ENCODE results near the gene STOM. TPM values are rescaled to one million over a fixed set of nuclear protein-coding genes. Genes with fewer than 3 reads are reported as not detected.

Gene STOM
- total RNA-seq, 1 experiment from 2014 or later = 32.8 TPM

- Histone ChIP-seq H3K4me1 (peaks cover 38% of the 10 kb centered on the region), H3K36me3 (no peaks in the 10 kb centered on the region), H3K4me3 (no peak overlapping the region), H3K27ac (no peak overlapping the region), H3K9me3 (replicated peaks) (no peaks in the 10 kb centered on the region), H3K27me3 (no peaks in the 10 kb centered on the region)
- no peak for DNase-seq
Observed at GRCh38 chr9:121364077-121364476, 6.0 kb downstream of the STOM start.

GRCh38 chr9:121363622-121363961 is 6.5 kb downstream of the STOM start:
- DNase-seq = no peak
- no peaks in the 10 kb centered on the region for H3K9me3 ChIP-seq (replicated peaks)
- no peaks in the 10 kb centered on the region for H3K36me3 ChIP-seq
- no peak overlapping the region for H3K4me3 ChIP-seq
- no peak overlapping the region for H3K27ac ChIP-seq
- H3K4me1 ChIP-seq = peaks cover 38% of the 10 kb centered on the region
- H3K27me3 ChIP-seq = no peaks in the 10 kb centered on the region

GRCh38 chr9:121362813-121363621 is 7.0 kb downstream of the STOM start:
- Histone ChIP-seq H3K27me3 (no peaks in the 10 kb centered on the region), H3K36me3 (no peaks in the 10 kb centered on the region), H3K9me3 (replicated peaks) (no peaks in the 10 kb centered on the region), H3K4me1 (peaks cover 33% of the 10 kb centered on the region), H3K27ac (no peak overlapping the region), H3K4me3 (no peak overlapping the region)
- DNase-seq = no peak

GRCh38 chr9:121360601-121361374 is 9.3 kb downstream of the STOM start:
- DNase-seq = peak in 1 of 2 experiments; percentile 55
- Histone ChIP-seq H3K4me1 (peaks cover 28% of the 10 kb centered on the region), H3K4me3 (no peak overlapping the region)

GRCh38 chr9:121359351-121360294 is 10.4 kb downstream of the STOM start:
- Histone ChIP-seq H3K4me1 (peaks cover 28% of the 10 kb centered on the region), H3K4me3 (no peak overlapping the region), H3K27ac (no peak overlapping the region), H3K9me3 (replicated peaks) (no peaks in the 10 kb centered on the region), H3K36me3 (no peaks in the 10 kb centered on the region), H3K27me3 (no peaks in the 10 kb centered on the region)
- DNase-seq = peak in 1 of 2 experiments; percentile 56

More at GRCh38 chr9:121360601-121361374, 9.3 kb downstream of the STOM start:
- H3K9me3 ChIP-seq (replicated peaks) = no peaks in the 10 kb centered on the region
- H3K36me3 ChIP-seq = no peaks in the 10 kb centered on the region
- H3K27me3 ChIP-seq = no peaks in the 10 kb centered on the region
- H3K27ac ChIP-seq = no peak overlapping the region

GRCh38 chr9:121358751-121359150 is 11.3 kb downstream of the STOM start:
- Histone ChIP-seq H3K9me3 (replicated peaks) (no peaks in the 10 kb centered on the region), H3K36me3 (no peaks in the 10 kb centered on the region), H3K4me3 (no peak overlapping the region), H3K4me1 (peaks cover 28% of the 10 kb centered on the region), H3K27me3 (no peaks in the 10 kb centered on the region), H3K27ac (no peak overlapping the region)
- no peak for DNase-seq

- Histone ChIP-seq H3K27ac (no peak overlapping the region), H3K27me3 (no peaks in the 10 kb centered on the region), H3K9me3 (replicated peaks) (no peaks in the 10 kb centered on the region), H3K36me3 (no peaks in the 10 kb centered on the region), H3K4me3 (no peak overlapping the region), H3K4me1 (peaks cover 20% of the 10 kb centered on the region)
- no peak for DNase-seq
Observed at GRCh38 chr9:121357011-121357410, 13.0 kb downstream of the STOM start.

GRCh38 chr9:121354762-121355161 is 15.3 kb downstream of the STOM start:
- Histone ChIP-seq H3K4me1 (peaks cover 23% of the 10 kb centered on the region), H3K27ac (no peak overlapping the region), H3K27me3 (no peaks in the 10 kb centered on the region), H3K9me3 (replicated peaks) (no peaks in the 10 kb centered on the region), H3K4me3 (no peak overlapping the region), H3K36me3 (no peaks in the 10 kb centered on the region)
- DNase-seq = no peak

GRCh38 chr9:121354141-121354540 is 15.9 kb downstream of the STOM start:
- Histone ChIP-seq H3K27ac (no peak overlapping the region), H3K4me3 (no peak overlapping the region), H3K27me3 (no peaks in the 10 kb centered on the region), H3K4me1 (peaks cover 21% of the 10 kb centered on the region), H3K36me3 (no peaks in the 10 kb centered on the region), H3K9me3 (replicated peaks) (no peaks in the 10 kb centered on the region)
- DNase-seq = no peak

GRCh38 chr9:121353241-121354061 is 16.6 kb downstream of the STOM start:
- no peaks in the 10 kb centered on the region for H3K9me3 ChIP-seq (replicated peaks)
- no peak for DNase-seq
- H3K27ac ChIP-seq = no peak overlapping the region
- H3K4me1 ChIP-seq = peaks cover 25% of the 10 kb centered on the region
- no peak overlapping the region for H3K4me3 ChIP-seq
- H3K36me3 ChIP-seq = no peaks in the 10 kb centered on the region
- H3K27me3 ChIP-seq = no peaks in the 10 kb centered on the region

GRCh38 chr9:121350993-121351561 is 19.0 kb downstream of the STOM start:
- Histone ChIP-seq H3K4me3 (peak overlapping the region; percentile 29), H3K36me3 (no peaks in the 10 kb centered on the region)
- DNase-seq = peak; percentile 83 to 92

GRCh38 chr9:121350036-121350435 is 20.0 kb downstream of the STOM start:
- no peak for DNase-seq
- H3K27ac ChIP-seq = no peak overlapping the region
- peaks cover 27% of the 10 kb centered on the region for H3K4me1 ChIP-seq
- no peaks in the 10 kb centered on the region for H3K36me3 ChIP-seq
- no peaks in the 10 kb centered on the region for H3K27me3 ChIP-seq
- H3K9me3 ChIP-seq (replicated peaks) = no peaks in the 10 kb centered on the region
- no peak overlapping the region for H3K4me3 ChIP-seq

More at GRCh38 chr9:121350993-121351561, 19.0 kb downstream of the STOM start:
- Histone ChIP-seq H3K27me3 (no peaks in the 10 kb centered on the region), H3K27ac (peak overlapping the region; percentile 72), H3K9me3 (replicated peaks) (no peaks in the 10 kb centered on the region), H3K4me1 (peaks cover 25% of the 10 kb centered on the region)

GRCh38 chr9:121349009-121349408 is 21.0 kb downstream of the STOM start:
- Histone ChIP-seq H3K4me3 (no peak overlapping the region), H3K4me1 (peaks cover 36% of the 10 kb centered on the region), H3K27ac (no peak overlapping the region), H3K27me3 (no peaks in the 10 kb centered on the region), H3K9me3 (replicated peaks) (no peaks in the 10 kb centered on the region), H3K36me3 (no peaks in the 10 kb centered on the region)
- DNase-seq = no peak

All from SJCRH30 (cell line).